Measurements from ENCODE around the gene PMEPA1. TPM values are rescaled to one million over a fixed set of nuclear protein-coding genes. Genes with fewer than 3 reads are reported as not detected.

Gene PMEPA1
- total and polyA plus RNA-seq, 2 experiments from 2014 or later: 8.8 to 10.9 TPM

GRCh38 chr20:57600320-57601210, 109.2 kb downstream of the PMEPA1 start:
- Histone ChIP-seq H3K27ac (no peak overlapping the region), H3K4me1 (ENCODE audit: low read depth) (peaks cover 7% of the 10 kb centered on the region), H3K4me3 (no peak overlapping the region), H3K27me3 (no peaks in the 10 kb centered on the region), H3K9me3 (ENCODE audit: low read depth) (no peaks in the 10 kb centered on the region), H3K36me3 (no peaks in the 10 kb centered on the region)
- no peak for DNase-seq (ENCODE audit: low read depth in 1 of 2, low spot score in 1 of 2)
- TF ChIP-seq, protein P1, sequence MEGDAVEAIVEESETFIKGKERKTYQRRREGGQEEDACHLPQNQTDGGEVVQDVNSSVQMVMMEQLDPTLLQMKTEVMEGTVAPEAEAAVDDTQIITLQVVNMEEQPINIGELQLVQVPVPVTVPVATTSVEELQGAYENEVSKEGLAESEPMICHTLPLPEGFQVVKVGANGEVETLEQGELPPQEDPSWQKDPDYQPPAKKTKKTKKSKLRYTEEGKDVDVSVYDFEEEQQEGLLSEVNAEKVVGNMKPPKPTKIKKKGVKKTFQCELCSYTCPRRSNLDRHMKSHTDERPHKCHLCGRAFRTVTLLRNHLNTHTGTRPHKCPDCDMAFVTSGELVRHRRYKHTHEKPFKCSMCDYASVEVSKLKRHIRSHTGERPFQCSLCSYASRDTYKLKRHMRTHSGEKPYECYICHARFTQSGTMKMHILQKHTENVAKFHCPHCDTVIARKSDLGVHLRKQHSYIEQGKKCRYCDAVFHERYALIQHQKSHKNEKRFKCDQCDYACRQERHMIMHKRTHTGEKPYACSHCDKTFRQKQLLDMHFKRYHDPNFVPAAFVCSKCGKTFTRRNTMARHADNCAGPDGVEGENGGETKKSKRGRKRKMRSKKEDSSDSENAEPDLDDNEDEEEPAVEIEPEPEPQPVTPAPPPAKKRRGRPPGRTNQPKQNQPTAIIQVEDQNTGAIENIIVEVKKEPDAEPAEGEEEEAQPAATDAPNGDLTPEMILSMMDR (IDR thresholded peaks at IDR 0.05; ENCODE audit: low read depth, low read length): no peak

DNA sequence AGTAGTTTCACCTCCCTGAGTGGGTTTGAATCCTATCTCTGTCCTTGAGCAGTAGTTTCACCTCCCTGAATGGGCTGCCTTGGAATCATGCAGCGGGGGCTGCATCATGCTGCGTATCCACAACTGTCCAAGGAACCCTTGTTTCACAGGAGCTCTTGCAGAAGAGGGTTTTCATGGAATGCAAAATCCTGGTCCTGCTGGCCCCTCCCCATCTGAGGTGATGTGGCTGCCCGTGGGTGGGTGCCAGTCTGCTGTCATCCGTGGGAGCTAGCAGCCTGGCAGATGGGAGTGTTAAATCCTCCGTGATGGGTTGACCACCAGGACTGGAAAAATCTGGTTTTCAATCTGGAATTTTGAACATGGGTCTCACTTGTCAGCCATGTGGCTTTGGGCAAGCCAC, 111.3 kb downstream of the PMEPA1 start:
- H3K27ac ChIP-seq: no peak overlapping the region
- H3K9me3 ChIP-seq (ENCODE audit: low read depth): no peaks in the 10 kb centered on the region
- no peak for DNase-seq (ENCODE audit: low read depth in 1 of 2, low spot score in 1 of 2)
- H3K36me3 ChIP-seq: no peaks in the 10 kb centered on the region
- H3K4me3 ChIP-seq: no peak overlapping the region
- TF ChIP-seq, protein P1 (IDR thresholded peaks at IDR 0.05; ENCODE audit: low read depth, low read length): no peak
- H3K4me1 ChIP-seq (ENCODE audit: low read depth): peaks cover 7% of the 10 kb centered on the region
- no peaks in the 10 kb centered on the region for H3K27me3 ChIP-seq

Other genes starting within 250 kb of the PMEPA1 start
- 0.09 TPM in 1 of 2 replicates, not detected in the other for gene CTCFL, start 184.9 kb downstream of the PMEPA1 start, total RNA-seq
- 0.09 TPM in 1 of 2 replicates, not detected in the other for gene CTCFL, start 184.9 kb downstream of the PMEPA1 start, polyA plus RNA-seq
- 0.04 and 1.6 TPM in 2 replicates for gene PCK1, start 148.9 kb downstream of the PMEPA1 start, total RNA-seq
- 0.64 TPM in 1 of 2 replicates, not detected in the other for gene PCK1, start 148.9 kb downstream of the PMEPA1 start, polyA plus RNA-seq
- gene ZBP1, start 89.6 kb downstream of the PMEPA1 start, total RNA-seq: not detected in 2 replicates
- gene ZBP1, start 89.6 kb downstream of the PMEPA1 start, polyA plus RNA-seq: not detected in 2 replicates